GM21619 (cell line): Measurements from ENCODE around the gene NR5A2.

Source experiments
- ATAC-seq: cut with Tn5 transposase; IDR thresholded peaks from one replicate; pipeline ENCODE4 v1.9.1; 2021; ENCODE audit not compliant: unreplicated experiment

NR5A2 gene

DNA sequence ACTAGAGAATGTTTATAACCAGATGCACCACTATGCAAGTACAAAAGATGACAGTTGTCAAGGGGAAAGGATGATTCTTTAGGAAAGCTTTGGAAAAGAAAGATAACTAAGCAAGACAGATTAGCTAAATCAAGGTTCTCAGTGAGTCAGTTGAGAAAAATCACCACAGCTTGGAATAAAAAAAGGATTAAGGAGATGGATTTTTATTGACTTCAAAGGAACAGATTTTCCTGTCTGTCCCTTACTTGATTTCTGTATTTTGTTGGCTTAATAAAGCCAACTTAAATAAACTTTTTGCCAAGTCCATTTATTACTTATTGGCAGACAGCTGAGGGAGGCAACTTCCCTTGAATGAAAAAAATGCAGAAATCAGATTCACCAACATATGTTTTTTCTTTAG is 93.9 kb downstream of the NR5A2 start:
- no peak for ATAC-seq

DNA sequence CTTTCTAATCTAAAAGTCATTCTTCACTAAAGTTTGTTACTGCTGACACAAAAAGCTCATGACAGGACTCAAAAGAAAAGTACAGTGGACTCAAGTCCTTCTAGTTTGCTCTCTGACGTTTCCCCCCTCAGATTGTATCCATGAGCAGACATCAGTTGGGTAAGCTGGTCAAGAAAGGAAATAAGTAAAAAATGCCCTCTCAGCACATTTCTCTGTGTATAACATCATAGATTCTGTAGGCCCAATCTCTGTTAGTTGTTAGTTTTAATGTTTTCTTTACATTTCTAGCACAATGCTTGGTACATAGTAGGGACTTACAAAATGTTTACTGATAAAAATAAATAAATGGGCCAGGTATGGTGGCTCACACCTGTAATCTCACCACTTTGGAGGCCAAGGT is 96.8 kb downstream of the NR5A2 start:
- no peak for ATAC-seq

GRCh38 chr1:200128081-200128480 is 100.6 kb downstream of the NR5A2 start:
- no peak for ATAC-seq

GRCh38 chr1:200128944-200129879 is 101.7 kb downstream of the NR5A2 start:
- no peak for ATAC-seq

DNA sequence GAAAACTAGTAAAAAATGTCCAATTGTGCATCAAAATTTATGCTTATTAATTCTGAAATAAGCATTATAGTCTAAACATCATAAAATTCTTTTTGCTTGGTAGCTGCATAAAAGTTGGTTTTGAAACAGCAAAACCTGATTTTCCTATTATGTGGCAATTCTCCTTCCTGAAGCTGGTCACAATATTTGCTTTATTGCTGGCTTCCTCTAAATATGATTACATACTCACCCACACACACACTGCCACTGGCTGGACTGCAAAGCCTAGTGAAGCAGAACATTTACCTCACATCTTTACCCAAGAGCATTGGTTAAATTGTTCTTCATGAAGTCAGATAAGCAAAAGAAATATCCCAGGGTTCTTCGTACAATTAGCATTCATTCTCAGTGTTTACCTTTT is 103.0 kb downstream of the NR5A2 start:
- ATAC-seq: no peak

- no peak for ATAC-seq
Measured at GRCh38 chr1:200131551-200132125, 104.1 kb downstream of the NR5A2 start.

GRCh38 chr1:200133123-200133522 is 105.6 kb downstream of the NR5A2 start:
- no peak for ATAC-seq

DNA sequence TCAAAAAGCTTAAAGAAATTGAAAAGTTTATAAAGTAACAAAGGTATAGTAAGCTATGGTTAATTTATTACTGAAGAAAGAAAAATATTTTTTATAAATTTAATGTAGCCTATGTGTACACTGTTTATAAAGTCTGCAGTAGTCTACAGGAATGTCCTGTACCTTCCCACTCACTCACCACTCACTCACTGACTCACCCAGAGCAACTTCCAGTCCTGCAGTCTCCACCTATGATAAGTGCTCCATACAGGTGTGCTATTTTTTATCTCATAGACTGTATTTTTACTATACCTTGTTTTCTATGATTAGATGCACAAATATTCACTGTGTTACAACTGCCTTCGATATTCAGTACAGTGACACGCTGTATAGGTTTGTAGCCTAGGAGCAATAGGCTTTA is 106.6 kb downstream of the NR5A2 start:
- no peak for ATAC-seq

DNA sequence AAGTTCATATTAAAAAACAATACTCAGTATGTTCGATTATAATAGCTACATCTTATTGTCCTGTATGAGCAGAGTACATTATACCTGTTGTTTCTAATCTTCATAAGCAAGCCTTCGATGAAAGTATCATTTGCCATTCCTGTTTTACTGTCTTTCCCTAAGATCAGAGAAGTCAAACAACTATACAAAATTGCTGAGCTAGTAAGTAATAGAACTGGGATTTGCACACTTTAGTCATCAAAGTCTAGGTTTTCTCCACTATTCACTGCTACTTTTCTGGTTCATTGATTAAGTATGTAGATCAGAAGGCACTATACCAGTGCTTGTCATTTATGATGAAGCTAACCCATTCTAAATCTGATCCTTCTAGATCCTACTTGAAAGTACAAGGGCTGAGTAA is 108.9 kb downstream of the NR5A2 start:
- ATAC-seq: no peak

DNA sequence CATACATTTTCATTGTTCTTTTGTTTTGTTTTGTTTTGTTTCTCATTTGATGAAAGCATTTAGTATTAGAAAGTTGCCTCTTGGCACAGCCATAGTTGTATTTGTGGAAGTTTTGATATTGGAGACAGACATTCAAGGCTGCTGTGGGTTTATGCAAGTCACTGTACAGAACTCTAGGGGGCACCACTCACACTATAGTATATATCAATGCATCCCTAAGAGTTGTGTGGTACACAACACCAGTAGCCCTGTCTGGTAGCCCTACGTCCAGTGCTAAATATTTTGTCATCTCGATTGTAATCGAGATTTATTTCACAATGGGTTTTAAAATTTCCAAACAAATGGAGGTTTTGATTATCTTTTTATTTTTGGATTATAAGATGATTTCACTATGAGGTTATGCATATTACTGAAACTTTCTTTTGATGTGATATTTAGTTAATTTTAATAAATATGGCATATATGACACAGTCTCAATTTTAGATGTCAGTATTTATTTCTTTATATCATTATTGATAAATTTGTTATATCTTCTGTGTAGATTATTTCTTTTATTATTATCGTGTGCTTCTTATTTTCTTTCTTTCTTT is 112.2 kb downstream of the NR5A2 start:
- ATAC-seq: peak; percentile 85

GRCh38 chr1:200143347-200143746 is 115.8 kb downstream of the NR5A2 start:
- no peak for ATAC-seq

- no peak for ATAC-seq
Measured at GRCh38 chr1:200146100-200146499, 118.6 kb downstream of the NR5A2 start.

DNA sequence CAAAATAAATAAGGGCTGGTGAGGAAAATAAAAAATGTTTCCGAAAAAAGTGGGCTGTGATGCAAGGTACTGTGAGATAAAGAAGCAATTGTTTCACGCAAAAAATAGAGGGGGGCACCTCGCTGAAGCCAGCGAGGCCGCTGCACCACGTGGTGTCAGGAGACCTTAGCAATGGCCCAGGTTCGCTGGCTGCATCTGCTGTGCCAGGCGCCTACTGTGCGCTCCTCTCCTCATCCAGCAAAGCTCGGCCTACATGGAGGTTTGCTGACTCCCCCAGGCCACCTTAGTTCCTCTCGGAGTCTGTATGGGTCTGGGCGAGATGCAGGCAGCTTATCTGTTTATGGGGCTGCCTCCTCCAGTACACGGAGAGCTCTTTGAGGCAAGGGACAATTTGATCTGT is 119.6 kb downstream of the NR5A2 start:
- ATAC-seq: no peak

DNA sequence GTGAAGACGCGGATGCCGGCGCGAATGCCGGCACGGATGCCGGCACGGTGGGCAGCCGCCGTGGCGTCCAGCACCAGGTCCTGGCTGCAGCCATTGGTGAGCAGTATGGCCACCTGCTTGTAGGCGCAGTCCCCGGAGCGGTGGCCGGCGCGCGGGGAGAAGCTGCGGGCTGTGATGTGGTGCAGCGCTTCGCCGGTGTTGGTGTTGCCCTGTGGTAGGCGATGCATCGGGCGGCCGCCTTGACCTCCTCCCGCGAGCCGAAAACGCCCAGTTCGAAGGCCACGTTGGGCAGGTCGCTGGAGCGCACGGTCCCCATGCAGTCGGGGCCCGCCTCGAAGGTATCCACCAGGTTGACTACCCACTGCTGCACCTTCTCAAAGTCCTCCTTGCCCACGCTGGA is 120.2 kb downstream of the NR5A2 start:
- ATAC-seq: no peak

GRCh38 chr1:200150006-200150405 is 122.5 kb downstream of the NR5A2 start:
- no peak for ATAC-seq

DNA sequence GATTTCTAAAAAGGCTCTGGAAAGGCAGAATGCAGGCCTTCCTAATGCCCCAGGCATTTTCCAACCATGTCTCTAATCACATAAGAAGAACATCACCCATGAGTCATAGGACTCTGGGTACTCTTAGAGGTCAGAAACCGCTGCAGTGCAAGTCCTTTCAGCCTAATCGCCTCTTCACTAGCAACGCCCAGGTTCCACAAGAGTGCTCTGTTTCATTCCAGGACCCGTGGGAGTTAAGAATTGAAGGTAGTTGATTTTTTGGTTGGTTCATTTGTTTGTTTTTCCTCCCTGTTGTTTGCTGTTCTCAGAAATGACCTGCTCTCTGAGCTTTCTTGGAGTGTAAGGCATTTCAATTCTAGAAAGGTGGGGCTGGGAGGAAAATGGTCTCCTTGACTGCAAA is 123.2 kb downstream of the NR5A2 start:
- ATAC-seq: peak; percentile 40

DNA sequence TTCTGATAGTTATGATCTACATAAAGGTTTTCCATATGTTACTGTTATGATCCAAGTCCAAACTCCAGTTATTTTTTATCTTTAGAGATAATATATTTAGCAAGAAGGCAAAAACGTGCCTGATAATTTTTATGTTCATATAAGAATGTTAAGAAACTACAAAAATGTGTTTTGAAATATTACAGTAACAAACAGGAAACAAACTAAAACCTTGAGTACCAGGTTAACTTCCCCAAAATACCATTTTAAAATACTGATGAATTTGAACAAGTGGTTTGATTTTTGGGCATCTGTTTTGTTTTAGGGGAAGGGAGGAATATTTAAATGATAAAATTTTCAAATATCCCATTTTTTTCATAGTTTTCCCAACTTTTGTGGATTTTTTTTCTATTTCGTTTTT is 124.8 kb downstream of the NR5A2 start:
- no peak for ATAC-seq

DNA sequence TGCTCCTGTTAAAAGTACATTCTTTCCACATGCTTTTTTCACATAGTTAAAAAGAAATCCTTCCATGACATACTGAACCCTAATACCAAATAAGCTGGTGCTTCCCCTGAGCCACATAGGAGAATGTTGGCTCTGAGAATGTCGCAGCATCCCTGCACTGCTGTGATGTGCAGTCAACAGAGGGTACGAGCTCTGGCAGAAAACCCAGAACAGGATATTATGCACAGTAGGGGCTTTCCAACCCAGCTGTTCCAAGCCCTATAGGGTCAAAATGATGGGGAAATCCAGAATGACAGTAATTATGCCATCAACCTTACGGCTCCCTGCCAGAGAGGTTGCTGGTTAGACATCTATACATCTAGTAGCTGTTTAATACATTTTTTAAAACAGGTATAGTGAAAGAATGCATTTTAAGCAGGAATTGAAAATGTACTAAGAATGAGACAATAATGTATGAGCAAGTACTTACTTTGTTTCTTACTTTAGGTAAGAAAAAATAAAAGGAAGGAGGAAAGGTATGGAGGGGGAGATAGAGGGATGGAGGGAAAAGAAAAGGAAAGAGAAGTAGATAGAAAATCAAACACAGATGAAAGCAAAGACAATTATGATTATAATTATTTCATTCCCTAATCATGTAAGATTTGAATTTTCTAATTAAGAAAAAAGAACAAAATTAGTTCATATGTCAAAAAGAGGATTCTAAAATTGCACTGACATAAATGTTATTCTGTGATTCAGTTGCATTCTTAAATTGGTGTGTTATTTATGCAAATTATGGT is 126.0 kb downstream of the NR5A2 start:
- ATAC-seq: peak; percentile 51

DNA sequence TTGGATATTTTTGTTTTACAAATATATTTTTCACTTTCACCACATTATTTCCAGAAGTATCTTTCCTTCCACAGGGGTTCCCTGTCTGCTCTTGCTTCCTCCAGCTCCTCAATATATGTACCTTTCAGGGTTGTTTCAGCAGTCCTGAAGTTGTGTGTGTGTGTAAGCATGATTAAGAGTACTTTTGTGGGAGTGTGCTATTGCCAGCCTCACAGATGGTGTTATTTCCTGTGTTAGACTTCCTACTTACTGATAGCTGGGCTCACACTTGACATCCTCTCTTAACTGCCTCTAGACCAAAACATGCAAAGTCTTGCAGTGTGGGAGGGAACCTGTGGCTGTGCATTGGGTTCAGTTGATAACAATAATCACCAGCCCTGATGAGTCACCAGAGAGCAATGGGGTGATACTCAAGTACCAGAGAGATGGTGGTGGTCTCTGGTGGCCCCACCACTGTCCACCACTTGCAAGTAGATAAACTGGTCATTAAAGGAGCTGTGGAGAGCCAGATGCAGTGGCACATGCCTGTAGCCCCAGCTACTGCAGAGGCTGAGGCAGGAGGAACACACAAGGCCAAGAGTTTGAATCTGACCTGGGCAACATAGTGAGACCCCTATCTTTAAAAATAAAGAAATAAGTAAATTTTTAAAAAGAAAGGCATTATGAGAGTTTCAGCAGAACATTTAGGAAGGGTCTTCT is 126.7 kb downstream of the NR5A2 start:
- ATAC-seq: peak; percentile 86

- no peak for ATAC-seq
Measured at GRCh38 chr1:200157715-200158114, 130.2 kb downstream of the NR5A2 start.

DNA sequence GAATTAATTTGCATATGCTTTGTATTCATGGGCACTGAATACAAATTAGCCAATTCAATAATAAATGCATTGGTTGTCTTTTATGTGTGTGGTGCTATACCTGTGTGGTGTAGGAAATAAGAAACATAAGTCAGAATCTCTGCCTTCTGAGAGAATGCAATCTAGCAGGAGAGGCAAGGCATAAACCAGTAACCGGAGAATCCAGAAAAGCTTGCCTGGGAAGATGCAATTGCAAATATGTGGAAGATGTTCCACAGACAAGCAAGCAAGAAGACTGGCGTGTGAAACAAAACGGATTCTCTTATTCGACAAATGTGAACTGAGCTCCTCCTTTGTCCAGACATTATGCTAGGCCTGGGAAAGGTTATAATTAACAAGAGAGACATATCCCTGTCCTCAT is 134.3 kb downstream of the NR5A2 start:
- no peak for ATAC-seq
